Activated CD4-positive, alpha-beta T cell treated with anti-CD3 and anti-CD28 coated beads, Interleukin-2, Interleukin-4, amounts not matched to agents 100 ng/mL and 50 ng/mL, durations not matched to agents 16 hours and 8 hours (primary cell): ENCODE measurements around the gene NRG3.

Source experiments
- DNase-seq: peaks from one replicate; pipeline ENCODE4 v3.0.0-alpha.2; 2020; ENCODE audit warnings: low spot score

The NRG3 gene

GRCh38 chr10:82092111-82092510 lies 217.1 kb downstream of the NRG3 start:
- DNase-seq = no peak

- no peak for DNase-seq
These were observed 249.7 kb downstream of the NRG3 start for GRCh38 chr10:82124713-82125112.

- DNase-seq = no peak
These were observed 253.5 kb downstream of the NRG3 start for GRCh38 chr10:82128527-82128926.

GRCh38 chr10:82136103-82136502 lies 261.1 kb downstream of the NRG3 start:
- DNase-seq = no peak

- DNase-seq = no peak
These were observed 269.2 kb downstream of the NRG3 start for GRCh38 chr10:82144153-82144552.

GRCh38 chr10:82148764-82149163 lies 273.8 kb downstream of the NRG3 start:
- no peak for DNase-seq

- no peak for DNase-seq
These were observed 274.7 kb downstream of the NRG3 start for GRCh38 chr10:82149674-82150073.

GRCh38 chr10:82150123-82150900 lies 275.3 kb downstream of the NRG3 start:
- peak; percentile 2 for DNase-seq

DNA sequence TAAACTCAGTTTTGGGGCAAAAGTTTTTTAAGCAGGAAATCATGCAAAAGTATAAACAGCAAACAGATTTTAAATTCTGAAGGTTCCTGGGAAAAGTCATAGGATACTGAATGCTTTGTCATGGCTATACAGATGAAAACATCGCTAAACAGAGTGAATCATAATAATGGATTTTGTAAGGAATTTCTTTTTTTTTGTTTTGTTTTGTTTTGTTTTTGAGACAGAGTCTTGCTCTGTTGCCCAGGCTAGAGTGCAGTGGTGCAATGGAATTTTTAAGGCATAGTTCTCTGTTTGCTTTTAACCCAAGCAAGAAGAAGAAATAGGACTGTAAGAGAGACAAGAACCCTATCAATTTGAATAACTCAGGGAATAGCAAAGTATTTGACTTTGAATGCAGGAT lies 285.3 kb downstream of the NRG3 start:
- no peak for DNase-seq

DNA sequence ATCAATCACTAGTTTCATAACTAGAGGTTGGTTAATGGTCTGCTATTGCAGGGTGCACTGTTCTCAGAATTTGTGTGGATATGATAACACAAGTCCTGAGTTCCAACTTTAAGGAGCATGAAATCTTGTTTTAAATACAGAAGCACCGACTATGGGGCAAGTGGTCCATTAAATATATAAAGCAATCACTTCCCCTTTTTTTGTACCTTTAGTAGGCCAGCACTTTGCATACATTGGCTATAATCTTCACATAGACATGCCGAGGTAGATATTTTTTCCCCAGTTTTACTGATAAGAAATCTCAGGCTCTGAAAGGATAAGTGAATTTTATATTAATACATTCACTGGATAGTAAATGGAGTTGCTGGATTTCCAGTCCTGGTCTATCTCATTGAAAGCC lies 286.3 kb downstream of the NRG3 start:
- DNase-seq = no peak

GRCh38 chr10:82162549-82163195 lies 287.7 kb downstream of the NRG3 start:
- no peak for DNase-seq

DNA sequence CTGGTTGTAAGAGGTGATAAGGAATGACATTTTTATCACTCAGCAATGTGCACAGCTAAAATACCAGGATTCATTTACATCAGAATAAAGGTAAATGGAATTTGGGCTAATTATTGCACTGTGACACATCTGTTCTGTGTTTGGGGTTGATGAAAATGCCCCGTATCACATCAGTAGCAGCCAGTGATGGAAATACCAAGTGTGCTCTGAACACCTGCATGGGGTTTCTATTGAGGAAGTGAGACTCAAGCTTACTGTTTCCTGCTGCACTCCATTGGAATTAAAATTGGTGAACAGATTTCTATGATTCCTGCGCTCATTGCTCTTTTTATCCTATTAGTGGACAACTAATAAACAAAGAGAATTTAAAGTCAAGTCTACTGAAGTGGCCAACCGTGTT lies 296.9 kb downstream of the NRG3 start:
- DNase-seq = no peak

GRCh38 chr10:82176587-82176986 lies 301.6 kb downstream of the NRG3 start:
- no peak for DNase-seq

- no peak for DNase-seq
These were observed 315.7 kb downstream of the NRG3 start for GRCh38 chr10:82190432-82191260.

GRCh38 chr10:82191653-82192052 lies 316.7 kb downstream of the NRG3 start:
- DNase-seq = no peak

DNA sequence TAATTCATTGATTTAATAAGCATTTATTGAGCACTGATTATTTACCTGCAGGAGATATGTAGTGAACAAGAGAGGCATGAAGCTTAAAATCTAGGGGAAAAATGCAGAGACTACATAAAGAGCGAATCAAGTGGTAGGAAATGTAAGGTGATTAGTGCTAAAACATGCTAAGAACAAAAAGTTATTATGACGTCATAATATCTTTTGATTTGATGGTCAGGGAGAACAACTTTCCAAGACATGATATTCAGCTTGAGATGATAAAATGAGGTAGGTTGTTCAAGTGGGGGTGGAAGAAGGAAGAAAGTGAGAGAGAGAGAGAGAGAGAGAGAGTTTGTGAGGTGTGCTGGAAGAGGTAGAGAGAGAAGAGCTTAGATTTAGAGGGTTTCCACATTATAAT lies 317.7 kb downstream of the NRG3 start:
- no peak for DNase-seq

DNA sequence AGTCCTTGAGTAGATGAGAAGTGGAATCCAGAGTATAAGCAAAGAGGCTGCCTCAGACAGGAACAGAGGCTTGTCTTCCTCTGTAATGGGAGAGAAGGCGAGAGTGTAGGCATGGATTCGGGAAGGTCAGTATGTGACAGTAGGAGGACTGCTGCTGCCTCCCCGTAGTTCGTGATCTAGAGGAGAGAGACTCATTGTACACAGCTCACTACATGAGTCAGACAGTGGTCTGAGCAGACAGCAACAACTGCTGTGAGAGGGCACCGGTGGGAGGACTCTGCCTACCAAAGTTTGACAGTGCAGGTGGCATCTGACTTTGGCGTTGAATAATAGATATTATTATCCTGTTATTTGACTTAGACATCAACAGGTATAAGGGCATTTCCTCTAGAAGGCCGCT lies 319.4 kb downstream of the NRG3 start:
- no peak for DNase-seq

- no peak for DNase-seq
These were observed 331.8 kb downstream of the NRG3 start for GRCh38 chr10:82206831-82207230.

DNA sequence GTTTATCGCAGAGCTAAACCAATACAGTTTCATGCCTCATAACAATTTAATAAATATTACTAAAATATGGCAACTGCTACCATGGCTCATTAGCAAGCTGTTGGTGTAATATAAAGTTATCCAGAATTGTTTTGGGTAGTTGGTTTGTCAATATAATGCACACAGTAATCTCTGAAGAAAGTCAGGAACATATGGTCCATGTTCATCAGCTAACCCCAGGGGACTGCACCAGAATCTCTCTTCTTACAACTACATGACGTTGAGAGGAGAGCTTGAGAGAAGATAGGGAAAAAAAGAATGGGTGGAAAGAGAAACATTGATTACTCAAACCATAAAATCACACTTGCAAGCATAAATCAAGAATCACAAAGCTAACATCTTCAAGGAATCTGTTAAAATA lies 333.7 kb downstream of the NRG3 start:
- no peak for DNase-seq

GRCh38 chr10:82210331-82210730 lies 335.3 kb downstream of the NRG3 start:
- DNase-seq = no peak

DNA sequence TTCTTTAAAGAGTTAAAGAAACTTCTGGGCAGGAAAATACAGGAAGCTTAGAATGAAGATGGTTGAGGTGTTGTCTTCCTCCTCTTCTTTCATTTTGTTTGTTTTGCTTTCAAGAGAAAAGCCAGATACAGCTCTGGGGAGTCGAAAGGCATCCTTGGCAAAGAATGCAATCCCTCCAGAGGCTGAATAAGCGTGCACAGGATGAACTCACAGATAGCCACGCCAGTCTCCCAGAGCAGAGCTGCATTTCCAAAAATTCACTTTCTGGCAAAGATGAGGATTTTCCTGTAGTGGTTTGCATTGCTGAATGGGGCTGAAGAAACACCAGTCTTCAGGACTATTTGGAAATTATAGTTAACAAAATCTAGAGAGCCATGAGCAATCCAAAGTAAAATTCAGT lies 336.4 kb downstream of the NRG3 start:
- DNase-seq = no peak

GRCh38 chr10:82212753-82213152 lies 337.8 kb downstream of the NRG3 start:
- DNase-seq = no peak

DNA sequence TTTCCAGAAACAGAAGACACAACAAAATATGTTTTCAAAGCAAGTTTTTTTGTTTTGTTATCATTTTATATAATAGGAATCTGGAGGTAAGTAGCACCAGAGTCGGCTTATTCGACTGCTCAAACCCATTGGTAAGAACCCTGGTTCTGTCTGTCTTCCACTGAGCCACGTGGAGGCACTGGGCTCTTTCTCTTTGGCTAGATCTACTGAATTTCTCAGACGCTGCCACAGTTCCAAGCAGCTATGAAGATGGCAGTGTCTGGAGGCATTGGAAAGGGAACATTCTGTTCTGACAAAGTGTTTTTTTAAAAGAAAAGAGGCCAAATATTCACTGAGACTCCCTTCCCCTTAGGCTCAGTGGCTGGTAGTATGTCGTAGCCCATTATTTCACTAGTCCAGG lies 338.8 kb downstream of the NRG3 start:
- no peak for DNase-seq
